ENCODE measurements around the gene XK. TPM values are rescaled to one million over a fixed set of nuclear protein-coding genes. Genes with fewer than 3 reads are reported as not detected.
A peak's percentile ranks its signal among the peaks of the same experiment; 100 is the strongest.
"Not testable (repeated sequence)": the region's sequence is repeated elsewhere in the genome, so short reads cannot be mapped to it uniquely, and the experiment has no call there.

The XK gene
- total RNA-seq, 1 donor from 2014 or later = 2.7 TPM

- peak; percentile 62 for ATAC-seq
Observed at GRCh38 chrX:37755025-37755424, 69.4 kb downstream of the XK start.

DNA sequence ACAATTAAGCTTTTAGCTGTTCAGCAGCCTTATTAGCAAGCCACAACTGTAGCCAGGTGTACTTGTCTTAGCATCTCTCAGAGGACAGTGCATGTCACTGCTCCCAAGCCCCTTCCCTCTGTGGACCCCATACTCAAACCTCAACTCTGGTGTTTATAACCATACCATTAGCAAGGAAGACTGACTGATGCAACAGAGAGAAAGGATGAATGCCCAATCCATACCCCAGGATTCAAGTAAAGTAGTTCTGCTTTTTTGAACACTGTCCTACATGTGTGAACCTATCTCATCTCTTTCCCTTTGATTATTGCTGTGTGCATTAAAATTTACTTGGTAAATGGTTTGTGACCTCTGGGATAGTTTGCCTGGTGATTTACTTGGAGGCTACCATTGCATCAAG, 71.5 kb downstream of the XK start:
- no peak for ATAC-seq

DNA sequence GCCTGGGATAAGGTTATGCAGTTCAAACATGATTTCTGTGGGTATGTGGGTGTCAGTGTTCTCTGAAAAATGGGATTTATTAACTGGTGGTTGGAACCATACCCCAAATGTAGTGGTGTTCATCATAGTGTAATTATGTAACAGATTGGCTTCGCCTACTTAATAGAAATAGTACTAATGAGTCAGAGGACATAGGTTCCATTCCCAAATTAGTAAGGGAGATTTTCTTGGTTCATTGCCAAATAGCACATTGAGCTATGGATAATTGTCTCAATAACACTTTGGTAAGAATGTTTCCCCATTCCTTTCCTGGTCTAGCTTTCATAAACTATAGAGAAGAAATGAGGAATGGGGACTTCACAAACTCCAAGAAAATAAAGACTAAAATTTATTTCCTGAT, 73.8 kb downstream of the XK start:
- no peak for ATAC-seq

GRCh38 chrX:37759878-37760418, 74.4 kb downstream of the XK start:
- ATAC-seq = no peak

GRCh38 chrX:37763400-37763799, 77.8 kb downstream of the XK start:
- no peak for ATAC-seq

- ATAC-seq = no peak
Observed at GRCh38 chrX:37765507-37765906, 79.9 kb downstream of the XK start.

- ATAC-seq = no peak
Observed at GRCh38 chrX:37767430-37767829, 81.8 kb downstream of the XK start.

DNA sequence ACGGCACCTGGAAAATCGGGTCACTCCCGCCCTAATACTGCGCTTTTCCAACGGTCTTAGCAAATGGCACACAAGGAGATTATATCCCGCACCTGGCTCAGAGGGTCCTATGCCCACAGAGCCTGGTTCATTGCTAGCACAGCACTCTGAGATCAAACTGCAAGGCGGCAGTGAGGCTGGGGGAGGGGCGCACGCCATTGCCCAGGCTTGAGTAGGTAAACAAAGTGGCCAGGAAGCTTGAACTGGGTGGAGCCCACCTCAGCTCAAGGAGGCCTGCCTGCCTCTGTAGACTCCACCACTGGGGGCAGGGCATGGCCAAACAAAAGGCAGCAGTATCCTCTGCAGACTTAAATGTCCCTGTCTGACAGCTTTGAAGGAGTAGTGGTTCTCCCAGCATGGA, 83.3 kb downstream of the XK start:
- ATAC-seq = not testable (repeated sequence)

DNA sequence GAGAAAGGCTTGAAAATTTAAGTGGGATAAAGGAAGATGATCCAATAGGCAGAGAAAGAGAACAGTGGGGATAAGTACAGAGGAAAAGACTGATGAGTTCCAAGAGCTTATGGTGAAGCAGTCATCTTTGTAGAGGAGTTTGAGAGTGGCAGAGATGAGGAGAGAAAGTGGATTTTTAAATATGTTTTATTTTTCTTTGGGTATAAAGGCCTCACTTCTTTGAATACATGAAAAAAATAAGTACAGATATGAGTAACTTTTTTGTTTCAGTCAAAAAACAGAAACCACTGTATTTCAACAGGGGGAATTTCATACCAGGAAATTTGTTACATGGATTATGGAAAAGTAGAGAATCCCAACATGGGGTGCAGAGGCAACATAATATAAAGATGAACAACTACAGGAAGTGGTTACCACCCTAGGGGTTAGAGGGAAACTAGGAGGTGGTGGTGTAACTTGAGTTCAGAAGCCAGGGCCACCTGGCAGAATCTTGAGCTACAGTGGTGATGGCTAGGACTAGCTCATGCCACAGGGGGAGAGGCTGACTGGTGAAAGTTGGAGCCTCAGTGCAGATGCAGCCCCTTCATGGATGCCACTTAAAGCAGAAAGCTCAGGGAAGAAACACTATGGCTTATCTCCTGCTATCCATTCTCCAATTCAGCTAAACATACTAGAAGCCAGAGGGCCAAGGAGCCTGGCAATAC, 90.8 kb downstream of the XK start:
- no peak for ATAC-seq

- no peak for ATAC-seq
Observed at GRCh38 chrX:37776987-37777325, 91.4 kb downstream of the XK start.

DNA sequence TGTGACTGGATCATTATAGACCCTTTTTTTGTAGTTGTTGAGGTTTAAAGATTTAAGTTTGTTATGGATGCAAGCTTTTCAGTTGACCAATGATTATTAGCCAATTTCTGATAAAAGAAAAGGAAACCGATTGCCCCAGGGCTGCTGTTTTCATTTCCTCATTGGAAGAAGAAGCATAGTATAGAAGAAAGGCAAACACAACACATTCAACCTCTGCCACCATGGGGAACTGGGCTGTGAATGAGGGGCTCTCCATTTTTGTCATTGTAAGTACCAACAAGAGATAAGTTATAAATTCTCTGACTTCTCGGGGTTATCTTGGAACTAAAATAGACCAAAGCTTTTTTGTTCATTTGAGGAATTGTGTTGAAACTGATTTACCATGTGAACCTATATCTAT, 94.3 kb downstream of the XK start, which contains the start of gene CYBB:
TSS of gene CYBB (plus strand) at position 203 of the 400 bp plus-strand sequence. CDS start at position 222, 19 bp downstream.
- no peak for ATAC-seq

DNA sequence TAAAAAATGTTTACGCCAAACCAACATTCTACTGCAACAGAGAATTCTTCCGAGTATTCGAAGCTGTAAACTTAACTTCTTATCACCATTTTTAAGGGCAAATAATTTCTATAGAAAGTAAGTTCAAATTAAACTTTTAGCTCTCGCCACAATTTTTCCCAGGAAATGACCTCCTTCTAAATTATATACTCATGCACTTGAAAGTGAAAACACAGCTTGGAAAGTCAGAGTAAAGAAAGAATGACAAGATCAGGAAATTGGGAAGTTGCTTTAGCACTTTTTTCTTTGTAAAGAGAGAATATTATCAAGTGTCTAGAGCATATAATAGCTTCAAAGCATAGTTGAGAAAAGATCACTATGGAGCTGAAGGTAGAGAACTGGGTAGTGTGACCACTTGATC, 95.5 kb downstream of the XK start:
- no peak for ATAC-seq

Other genes starting within 250 kb of the XK start
- 2.6 TPM for gene LANCL3, start 114.1 kb upstream of the XK start, total RNA-seq
- gene CYBB, start 94.3 kb downstream of the XK start, total RNA-seq = 2.4 TPM
- 46.0 TPM for gene DYNLT3, start 161.8 kb downstream of the XK start, total RNA-seq